Activated CD8-positive, alpha-beta memory T cell treated with anti-CD3 and anti-CD28 coated beads, Interleukin-2, amount 10 ng/mL, durations not matched to agents 7 days and 5 days (primary cell): ENCODE results near the gene RBM3. TPM values are rescaled to one million over a fixed set of nuclear protein-coding genes. Genes with fewer than 3 reads are reported as not detected.
A peak's percentile ranks its signal among the peaks of the same experiment; 100 is the strongest.
"Not testable (repeated sequence)": the region's sequence is repeated elsewhere in the genome, so short reads cannot be mapped to it uniquely, and the experiment has no call there.

Experiments used
- ATAC-seq: fragments of 150-1000 bp; cut with Tn5 transposase; one replicate; pipeline ENCODE4 v1.10.0; 2021; ENCODE audit warnings: moderate library complexity
- CTCF ChIA-PET: fragments of 350-600 bp; sonication (Branson Sonifier 250); formaldehyde crosslinking; loops from one replicate; lab custom pipeline; 2021; ENCODE audit warnings: antibody characterized with exemption; lab: Charles Lee
- DNase-seq: peaks from one replicate; pipeline ENCODE4 v3.0.0-alpha.2; 2020
- H3K27ac Mint-ChIP-seq: one replicate; pipeline ENCODE4 v1.8.0; 2021; ENCODE audit warnings: mild to moderate bottlenecking, mixed read lengths
- H3K27me3 Mint-ChIP-seq: one replicate; pipeline ENCODE4 v1.8.0; 2021; ENCODE audit warnings: mixed read lengths
- H3K36me3 Mint-ChIP-seq: one replicate; pipeline ENCODE4 v1.8.0; 2021; ENCODE audit warnings: mild to moderate bottlenecking, mixed read lengths
- H3K4me1 Mint-ChIP-seq: one replicate; pipeline ENCODE4 v1.8.0; 2021; ENCODE audit warnings: mixed read lengths
- H3K4me3 Mint-ChIP-seq: one replicate; pipeline ENCODE4 v1.8.0; 2021; ENCODE audit warnings: mild to moderate bottlenecking, moderate library complexity, mixed read lengths
- H3K9me3 Mint-ChIP-seq: one replicate; pipeline ENCODE4 v1.8.0; 2022; ENCODE audit warnings: low read depth, mixed read lengths
- total RNA-seq, 2 experiments: library from RNA; stranded (reverse); gene quantifications; one replicate each; pipeline ENCODE4 v1.2.3, GENCODE V29; 2021

The RBM3 gene
- 100 to 1,000 TPM; 149 to 183 TPM for total RNA-seq

- Mint-ChIP-seq H3K9me3 (no peaks in the 10 kb centered on the region), H3K4me1 (peaks cover 34% of the 10 kb centered on the region), H3K27me3 (no peaks in the 10 kb centered on the region), H3K36me3 (peaks cover 33% of the 10 kb centered on the region), H3K27ac (peak within 1 kb of the TSS; percentile 100), H3K4me3 (peak within 1 kb of the TSS; percentile 99)
- peak; percentile 97 for DNase-seq
- ATAC-seq = peak; percentile 93
- CTCF ChIA-PET = interaction anchor here (1.2 to 2.0 kb wide), 5 partner anchors 35 to 383 kb away, joined by 3 to 11 read pairs (median 4); partner anchors contain the start of genes OTUD5 and TBC1D25
These were observed at the start of gene RBM3 for GRCh38 chrX:48574270-48575266. RBM3 (plus strand) TSS chrX:48574484; CDS start chrX:48575181, 697 bp downstream.

GRCh38 chrX:48525853-48526252 is 48.4 kb upstream of the RBM3 start:
- not testable (repeated sequence) for H3K9me3 Mint-ChIP-seq, H3K27ac Mint-ChIP-seq, H3K27me3 Mint-ChIP-seq, ATAC-seq, DNase-seq
- Mint-ChIP-seq H3K4me1 (peaks cover 37% of the 10 kb centered on the region), H3K36me3 (peaks cover 41% of the 10 kb centered on the region), H3K4me3 (peak overlapping the region; percentile 15)
- CTCF ChIA-PET = interaction anchor here (2.6 kb wide), 1 partner anchor 14 kb away, joined by 8 read pairs; the partner anchor contains the start of gene TBC1D25

- H3K27ac Mint-ChIP-seq = peak overlapping the region; percentile 83
- H3K4me3 Mint-ChIP-seq = no peak overlapping the region
- peaks cover 42% of the 10 kb centered on the region for H3K4me1 Mint-ChIP-seq
- CTCF ChIA-PET = interaction anchor here (1.3 kb wide), 1 partner anchor 20 kb away, joined by 3 read pairs; no protein-coding TSS in a partner anchor
- ATAC-seq (no peak), DNase-seq (no peak)
- no peaks in the 10 kb centered on the region for H3K9me3 Mint-ChIP-seq
- H3K27me3 Mint-ChIP-seq = no peaks in the 10 kb centered on the region
- H3K36me3 Mint-ChIP-seq = peaks cover 34% of the 10 kb centered on the region
These were observed 43.5 kb upstream of the RBM3 start for GRCh38 chrX:48530736-48531135.

- Mint-ChIP-seq H3K4me1 (peaks cover 38% of the 10 kb centered on the region), H3K27ac (peak overlapping the region; percentile 83), H3K27me3 (no peaks in the 10 kb centered on the region), H3K4me3 (no peak overlapping the region), H3K9me3 (no peaks in the 10 kb centered on the region), H3K36me3 (peaks cover 29% of the 10 kb centered on the region)
- CTCF ChIA-PET = interaction anchor here (1.3 kb wide), 1 partner anchor 21 kb away, joined by 3 read pairs; no protein-coding TSS in a partner anchor
- ATAC-seq = peak; percentile 74
- DNase-seq = peak; percentile 46
These were observed 42.8 kb upstream of the RBM3 start for GRCh38 chrX:48531358-48531959.

DNA sequence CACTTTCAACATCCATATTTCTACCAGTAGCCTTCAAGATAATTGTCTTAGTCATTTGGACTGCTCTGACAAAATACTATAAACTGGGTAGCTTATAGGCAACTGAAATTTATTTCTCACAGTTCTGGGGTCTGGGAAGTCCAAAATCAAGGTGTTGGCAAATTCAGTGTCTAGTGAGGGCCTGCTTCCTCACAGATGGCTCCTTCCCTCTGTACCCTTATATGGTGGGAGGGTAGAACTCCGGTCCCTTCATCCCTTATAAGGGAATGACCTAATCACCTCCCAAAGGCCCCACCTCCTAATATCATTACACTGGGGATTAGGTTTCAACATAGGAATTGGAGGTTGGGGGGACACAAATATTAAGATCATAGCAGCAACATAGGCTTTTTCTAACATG is 42.1 kb upstream of the RBM3 start:
- H3K9me3 Mint-ChIP-seq = no peaks in the 10 kb centered on the region
- H3K27me3 Mint-ChIP-seq = no peaks in the 10 kb centered on the region
- H3K4me1 Mint-ChIP-seq = peaks cover 33% of the 10 kb centered on the region
- no peak for ATAC-seq
- H3K36me3 Mint-ChIP-seq = peaks cover 24% of the 10 kb centered on the region
- DNase-seq = no peak
- H3K27ac Mint-ChIP-seq = peak overlapping the region; percentile 83
- CTCF ChIA-PET = no interaction called here
- H3K4me3 Mint-ChIP-seq = no peak overlapping the region

GRCh38 chrX:48533165-48533564 is 41.1 kb upstream of the RBM3 start:
- Mint-ChIP-seq H3K4me3 (no peak overlapping the region), H3K36me3 (peaks cover 15% of the 10 kb centered on the region), H3K9me3 (no peaks in the 10 kb centered on the region), H3K4me1 (peaks cover 31% of the 10 kb centered on the region), H3K27me3 (no peaks in the 10 kb centered on the region), H3K27ac (peak overlapping the region; percentile 5)
- no peak for ATAC-seq
- CTCF ChIA-PET = no interaction called here
- DNase-seq = no peak

DNA sequence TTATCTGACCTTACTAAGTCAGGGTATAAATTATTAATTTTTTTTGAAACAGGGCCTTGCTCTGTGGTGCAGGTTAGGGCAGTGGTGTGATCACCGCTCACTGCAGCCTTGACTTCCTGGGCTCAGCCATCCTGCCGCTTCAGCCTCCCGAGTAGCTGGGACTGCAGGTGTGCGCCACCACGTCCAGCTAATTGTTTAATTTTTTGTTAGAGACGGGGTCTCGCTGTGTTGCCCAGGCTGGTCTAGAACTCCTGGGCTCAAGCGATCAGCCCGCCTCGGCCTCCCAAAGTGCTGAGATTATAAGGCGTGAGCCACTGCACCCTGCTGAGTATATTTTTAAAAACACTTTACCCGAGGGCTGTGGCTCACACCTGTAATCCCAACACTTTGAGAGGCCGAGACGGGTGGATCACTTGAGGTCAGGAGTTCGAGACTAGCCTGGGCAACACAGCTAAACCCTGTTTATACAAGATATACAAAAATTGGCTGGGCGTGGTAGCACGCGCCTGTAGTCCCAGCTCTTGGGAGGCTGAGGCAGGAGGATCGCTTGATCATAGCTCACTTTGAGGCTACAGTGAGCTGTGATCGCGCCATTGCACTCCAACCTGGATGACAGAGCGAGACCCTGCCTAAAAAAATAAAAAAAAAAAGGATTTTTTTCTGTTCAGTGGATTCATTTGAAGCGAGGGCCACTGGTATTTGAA is 35.5 kb upstream of the RBM3 start:
- Mint-ChIP-seq H3K27ac (peak overlapping the region; percentile 98), H3K4me3 (peak overlapping the region; percentile 83), H3K9me3 (no peaks in the 10 kb centered on the region), H3K36me3 (peaks cover 12% of the 10 kb centered on the region), H3K27me3 (no peaks in the 10 kb centered on the region), H3K4me1 (peaks cover 28% of the 10 kb centered on the region)
- no peak for DNase-seq
- CTCF ChIA-PET = interaction anchor here (0.7 to 2.3 kb wide), 14 partner anchors 13 to 373 kb away, joined by 3 to 16 read pairs (median 4); partner anchors contain the start of genes EBP, FTSJ1, PORCN and RBM3
- ATAC-seq = no peak

DNA sequence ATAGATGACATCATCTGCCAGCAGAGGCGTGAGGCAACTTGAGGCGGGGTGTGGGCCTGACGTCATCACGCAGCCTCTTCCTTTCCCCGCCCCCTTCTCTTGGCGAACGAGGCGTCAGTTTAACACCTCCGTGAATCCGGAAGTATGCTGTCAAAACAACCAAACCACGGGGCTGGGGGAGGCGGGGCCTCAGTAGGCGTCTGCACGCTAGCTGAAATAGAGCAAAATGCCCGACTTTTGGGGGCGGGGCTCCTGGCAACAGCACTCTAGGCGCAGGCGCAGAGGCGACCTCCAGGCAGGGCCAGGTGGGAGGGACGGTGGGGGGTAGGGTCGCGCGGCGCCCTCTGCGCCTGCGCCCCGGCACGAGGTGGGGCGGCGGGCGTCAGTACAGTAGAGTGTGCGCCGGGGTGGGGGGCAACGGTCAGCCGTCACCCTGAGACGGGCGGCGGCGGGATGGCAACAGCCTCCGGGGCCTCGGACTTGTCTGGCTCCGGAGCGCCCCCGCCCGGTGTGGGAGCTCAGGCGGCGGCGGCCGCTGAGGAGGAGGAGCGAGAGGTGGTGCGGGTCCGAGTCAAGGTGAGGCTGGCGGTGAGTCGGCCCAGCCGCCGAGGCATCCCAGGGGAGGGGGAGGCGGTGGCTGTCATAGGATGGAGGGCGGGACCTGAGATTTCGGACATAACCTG is 34.8 kb upstream of the RBM3 start, which contains the start of gene TBC1D25:
TBC1D25 (plus strand) TSS at position 370 of the 683 bp plus-strand sequence; CDS start at position 454, 84 bp downstream.
- CTCF ChIA-PET = interaction anchor here (0.5 to 2.3 kb wide), 20 partner anchors 9 to 541 kb away, joined by 3 to 16 read pairs (median 4); partner anchors contain the start of genes EBP, FTSJ1, PORCN and RBM3
- Mint-ChIP-seq H3K27me3 (no peaks in the 10 kb centered on the region), H3K4me3 (peak within 1 kb of the TSS; percentile 83), H3K27ac (peak within 1 kb of the TSS; percentile 98), H3K36me3 (peaks cover 14% of the 10 kb centered on the region), H3K9me3 (no peaks in the 10 kb centered on the region), H3K4me1 (peaks cover 25% of the 10 kb centered on the region)
- DNase-seq (peak; percentile 99), ATAC-seq (peak; percentile 79)

- CTCF ChIA-PET = interaction anchor here (0.5 to 2.3 kb wide), 17 partner anchors 8 to 540 kb away, joined by 3 to 16 read pairs (median 4); partner anchors contain the start of genes EBP, FTSJ1, PORCN and RBM3
- Mint-ChIP-seq H3K36me3 (peaks cover 16% of the 10 kb centered on the region), H3K4me3 (peak overlapping the region; percentile 83), H3K27me3 (no peaks in the 10 kb centered on the region), H3K4me1 (peaks cover 25% of the 10 kb centered on the region), H3K9me3 (no peaks in the 10 kb centered on the region), H3K27ac (peak overlapping the region; percentile 98)
- DNase-seq = peak; percentile 74
- ATAC-seq = peak; percentile 60
These were observed 34.3 kb upstream of the RBM3 start for GRCh38 chrX:48540028-48540375.

- CTCF ChIA-PET = interaction anchor here (0.8 to 2.3 kb wide), 12 partner anchors 10 to 540 kb away, joined by 3 to 16 read pairs (median 6); partner anchors contain the start of genes EBP, FTSJ1, PORCN and RBM3
- no peaks in the 10 kb centered on the region for H3K27me3 Mint-ChIP-seq
- H3K4me1 Mint-ChIP-seq = peaks cover 23% of the 10 kb centered on the region
- ATAC-seq = no peak
- H3K9me3 Mint-ChIP-seq = no peaks in the 10 kb centered on the region
- peak overlapping the region; percentile 98 for H3K27ac Mint-ChIP-seq
- peaks cover 16% of the 10 kb centered on the region for H3K36me3 Mint-ChIP-seq
- DNase-seq = peak; percentile 41
- peak overlapping the region; percentile 83 for H3K4me3 Mint-ChIP-seq
These were observed 33.8 kb upstream of the RBM3 start for GRCh38 chrX:48540480-48540879.

DNA sequence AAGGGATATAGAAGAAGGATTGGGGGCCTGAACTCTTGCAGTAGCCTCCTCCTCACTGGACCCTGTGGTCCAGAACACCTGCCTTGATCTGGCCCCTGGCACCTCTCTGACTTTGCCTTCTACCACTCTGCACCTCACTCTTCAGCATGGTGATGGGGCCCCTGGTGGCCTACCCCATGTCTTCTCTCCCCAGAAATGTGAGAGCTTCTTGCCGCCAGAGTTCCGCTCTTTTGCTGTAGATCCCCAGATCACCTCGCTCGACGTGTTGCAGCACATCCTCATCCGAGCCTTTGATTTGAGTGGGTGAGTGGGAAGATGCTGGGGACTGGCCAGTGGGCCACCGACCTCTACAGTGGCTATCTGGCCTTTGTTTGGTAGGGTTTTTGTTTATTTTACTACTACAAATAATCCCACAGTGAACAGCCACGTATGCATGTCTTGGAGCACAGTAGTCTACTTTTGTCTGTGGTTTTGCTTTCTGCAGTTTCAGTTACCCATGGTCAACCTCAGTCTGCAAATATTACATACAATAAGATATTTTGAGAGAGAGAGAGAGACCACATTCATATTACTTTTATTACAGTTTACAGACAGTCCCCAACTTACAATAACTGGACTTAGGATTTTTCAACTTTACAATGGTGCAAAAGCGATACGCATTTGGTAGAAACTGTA is 33.0 kb upstream of the RBM3 start:
- ATAC-seq = no peak
- peaks cover 23% of the 10 kb centered on the region for H3K4me1 Mint-ChIP-seq
- peak; percentile 51 for DNase-seq
- peak overlapping the region; percentile 83 for H3K4me3 Mint-ChIP-seq
- H3K36me3 Mint-ChIP-seq = peaks cover 16% of the 10 kb centered on the region
- CTCF ChIA-PET = no interaction called here
- no peaks in the 10 kb centered on the region for H3K27me3 Mint-ChIP-seq
- H3K9me3 Mint-ChIP-seq = no peaks in the 10 kb centered on the region
- H3K27ac Mint-ChIP-seq = peak overlapping the region; percentile 98
